WTC11 (cell line): ENCODE measurements around the gene CTIF.
"Not testable (repeated sequence)": the region's sequence is repeated elsewhere in the genome, so short reads cannot be mapped to it uniquely, and the experiment has no call there.

Experiments
- CREB1 ChIP-seq: sonication (generic); formaldehyde crosslinking; IDR thresholded peaks from 2 replicates; pipeline ENCODE4 v1.8.0; 2023; ENCODE audit warnings: mild to moderate bottlenecking, missing genetic modification reagents
- CTCF ChIP-seq: fragments of 200-600 bp; IDR thresholded peaks from 2 replicates; pipeline ENCODE4 v1.8.0; 2022; ENCODE audit warnings: antibody characterized with exemption
- FOXP1 ChIP-seq: sonication (generic); formaldehyde crosslinking; IDR thresholded peaks from 2 replicates; pipeline ENCODE4 v1.8.0; 2022; ENCODE audit warnings: missing genetic modification reagents, mild to moderate bottlenecking, moderate library complexity, borderline replicate concordance
- GRHL2 ChIP-seq: fragments of 250-450 bp; sonication (Bioruptor Pico); IDR thresholded peaks from 2 replicates; pipeline ENCODE4 v1.8.0; 2022; ENCODE audit warnings: mild to moderate bottlenecking, moderate library complexity; ENCODE audit not compliant: insufficient replicate concordance, severe bottlenecking
- HMGA2 ChIP-seq: fragments of 250-450 bp; sonication (Bioruptor Pico); IDR thresholded peaks from 2 replicates; pipeline ENCODE4 v1.4.0; 2021; ENCODE audit warnings: mild to moderate bottlenecking, moderate library complexity
- MAX ChIP-seq: sonication (generic); formaldehyde crosslinking; IDR thresholded peaks from 2 replicates; pipeline ENCODE4 v1.8.0; 2022; ENCODE audit warnings: mild to moderate bottlenecking, missing genetic modification reagents
- TP53 ChIP-seq: sonication (generic); formaldehyde crosslinking; IDR thresholded peaks from 2 replicates; pipeline ENCODE4 v1.8.1; 2023; ENCODE audit warnings: mild to moderate bottlenecking, missing genetic modification reagents

GRCh38 chr18:48717227-48717626 is 178.4 kb downstream of the CTIF start:
- TF ChIP-seq FOXP1 (CRISPR knock-in tag); CTCF; GRHL2 (CRISPR knock-in tag); TP53 (CRISPR knock-in tag); HMGA2 (CRISPR knock-in tag); CREB1 (CRISPR knock-in tag); MAX (CRISPR knock-in tag): not testable (repeated sequence)
